Endothelial cell (in vitro differentiated cells): ENCODE measurements around the gene MLPH. TPM values are rescaled to one million over a fixed set of nuclear protein-coding genes. Genes with fewer than 3 reads are reported as not detected.
A peak's percentile ranks its signal among the peaks of the same experiment; 100 is the strongest.

Experiments
- DNase-seq: peaks from one replicate; pipeline ENCODE4 v3.0.0; 2021; ENCODE audit warnings: low spot score
- H3K27ac Mint-ChIP-seq: one replicate; pipeline ENCODE4 v1.8.0; 2021; ENCODE audit warnings: mixed read lengths, inconsistent platforms; ENCODE audit not compliant: unreplicated experiment
- H3K27me3 Mint-ChIP-seq: one replicate; pipeline ENCODE4 v1.8.0; 2021; ENCODE audit warnings: mild to moderate bottlenecking, moderate library complexity, mixed read lengths, inconsistent platforms; ENCODE audit not compliant: unreplicated experiment
- H3K36me3 Mint-ChIP-seq: one replicate; pipeline ENCODE4 v1.8.0; 2021; ENCODE audit warnings: mild to moderate bottlenecking, low read depth, mixed read lengths, inconsistent platforms; ENCODE audit not compliant: unreplicated experiment
- H3K4me1 Mint-ChIP-seq: one replicate; pipeline ENCODE4 v1.8.0; 2021; ENCODE audit warnings: mild to moderate bottlenecking, mixed read lengths, inconsistent platforms; ENCODE audit not compliant: unreplicated experiment
- H3K4me3 Mint-ChIP-seq: one replicate; pipeline ENCODE4 v1.8.0; 2021; ENCODE audit warnings: mild to moderate bottlenecking, mixed read lengths, inconsistent platforms; ENCODE audit not compliant: unreplicated experiment
- H3K9me3 Mint-ChIP-seq: one replicate; pipeline ENCODE4 v1.8.0; 2021; ENCODE audit warnings: mixed read lengths, inconsistent platforms; ENCODE audit not compliant: unreplicated experiment
- CTCF ChIP-seq: fragments of 200-600 bp; sonication (generic); IDR thresholded peaks from one replicate; pipeline ENCODE4 v1.5.0; 2021; ENCODE audit warnings: antibody characterized with exemption; ENCODE audit not compliant: unreplicated experiment
- long read RNA-seq: library from polyadenylated mRNA; unstranded; transcript quantifications from one replicate; pipeline ENCODE4 v2.0.0, GENCODE V29; 2020; ENCODE audit not compliant: unreplicated experiment
- total RNA-seq: library from RNA; stranded (reverse); fragmentation: NEBNext Ultra II Directional; extraction: Animal tissue kit (Norgen Biotek cat#: 25700); gene quantifications from one replicate; pipeline ENCODE4 v1.2.1, GENCODE V29; 2021; ENCODE audit not compliant: unreplicated experiment

Gene MLPH
- total RNA-seq = 0.36 TPM
- long read RNA-seq = 0 reads

- Mint-ChIP-seq H3K9me3 (no peaks in the 10 kb centered on the region), H3K4me1 (peaks cover 2% of the 10 kb centered on the region), H3K4me3 (no peak within 1 kb of the TSS), H3K27ac (no peak within 1 kb of the TSS), H3K27me3 (peaks cover 6% of the 10 kb centered on the region), H3K36me3 (peaks cover 4% of the 10 kb centered on the region)
- peak; percentile 27 for DNase-seq
- no peak for TF ChIP-seq CTCF
These were observed at the start of gene MLPH for GRCh38 chr2:237486819-237487448. Gene MLPH, plus strand, starts transcription at chr2:237487251. Its CDS starts 6,176 bp downstream, at chr2:237493427.

GRCh38 chr2:237437566-237437965 is 49.5 kb upstream of the MLPH start:
- Mint-ChIP-seq H3K36me3 (no peaks in the 10 kb centered on the region), H3K4me3 (no peak overlapping the region), H3K27me3 (peaks cover 6% of the 10 kb centered on the region), H3K27ac (no peak overlapping the region), H3K9me3 (no peaks in the 10 kb centered on the region), H3K4me1 (peaks cover 40% of the 10 kb centered on the region)
- no peak for TF ChIP-seq CTCF
- no peak for DNase-seq

GRCh38 chr2:237438080-237438940 is 48.7 kb upstream of the MLPH start:
- Mint-ChIP-seq H3K27ac (no peak overlapping the region), H3K4me3 (no peak overlapping the region), H3K27me3 (peaks cover 6% of the 10 kb centered on the region), H3K9me3 (no peaks in the 10 kb centered on the region), H3K36me3 (no peaks in the 10 kb centered on the region), H3K4me1 (peaks cover 34% of the 10 kb centered on the region)
- DNase-seq = no peak
- TF ChIP-seq CTCF = no peak

- peak overlapping the region; percentile 28 for H3K27ac Mint-ChIP-seq
- H3K4me3 Mint-ChIP-seq = no peak overlapping the region
- peaks cover 28% of the 10 kb centered on the region for H3K4me1 Mint-ChIP-seq
- no peaks in the 10 kb centered on the region for H3K9me3 Mint-ChIP-seq
- no peak for DNase-seq
- no peaks in the 10 kb centered on the region for H3K36me3 Mint-ChIP-seq
- no peak for TF ChIP-seq CTCF
- H3K27me3 Mint-ChIP-seq = peaks cover 2% of the 10 kb centered on the region
These were observed 46.2 kb upstream of the MLPH start for GRCh38 chr2:237440819-237441281.
